Measurements from ENCODE around the gene UACA.
"Not testable (repeated sequence)": the region's sequence is repeated elsewhere in the genome, so short reads cannot be mapped to it uniquely, and the experiment has no call there.

Gene UACA

DNA sequence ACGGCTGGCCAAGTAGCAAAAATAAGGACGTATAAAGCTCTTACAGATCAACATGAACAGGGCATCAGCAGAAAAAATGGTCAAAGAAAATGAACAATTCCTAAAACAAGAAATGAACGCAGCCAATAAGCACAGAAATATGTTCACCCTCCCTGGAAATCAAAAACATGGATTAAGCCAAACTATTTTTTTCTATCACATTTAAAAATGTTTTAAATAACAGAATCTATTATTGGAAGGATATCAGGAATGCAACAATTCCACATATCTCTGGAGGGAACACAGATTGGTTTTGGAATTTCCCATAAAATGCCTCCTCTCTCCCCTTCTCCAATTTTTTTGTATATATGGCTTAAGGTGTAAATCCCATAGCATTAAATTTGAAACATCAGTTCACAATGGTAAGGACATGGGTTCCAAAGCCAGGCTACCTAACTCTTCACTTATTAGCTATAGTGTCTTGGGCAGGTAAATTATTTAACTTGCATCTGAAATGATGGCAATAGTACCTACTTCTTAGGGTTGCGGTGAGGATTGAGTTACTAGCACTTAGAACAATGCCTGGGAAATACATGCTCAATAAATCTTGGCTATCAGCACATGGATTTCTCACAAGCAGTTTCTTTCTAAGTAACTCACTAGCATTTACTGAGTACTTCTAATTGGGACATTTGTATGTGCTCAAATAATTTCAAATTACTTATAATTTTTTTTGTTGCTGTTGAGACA lies 10.1 kb downstream of the UACA start:
- no peak for DNase-seq

GRCh38 chr15:70752193-70752635 lies 11.1 kb downstream of the UACA start:
- no peak for DNase-seq

DNA sequence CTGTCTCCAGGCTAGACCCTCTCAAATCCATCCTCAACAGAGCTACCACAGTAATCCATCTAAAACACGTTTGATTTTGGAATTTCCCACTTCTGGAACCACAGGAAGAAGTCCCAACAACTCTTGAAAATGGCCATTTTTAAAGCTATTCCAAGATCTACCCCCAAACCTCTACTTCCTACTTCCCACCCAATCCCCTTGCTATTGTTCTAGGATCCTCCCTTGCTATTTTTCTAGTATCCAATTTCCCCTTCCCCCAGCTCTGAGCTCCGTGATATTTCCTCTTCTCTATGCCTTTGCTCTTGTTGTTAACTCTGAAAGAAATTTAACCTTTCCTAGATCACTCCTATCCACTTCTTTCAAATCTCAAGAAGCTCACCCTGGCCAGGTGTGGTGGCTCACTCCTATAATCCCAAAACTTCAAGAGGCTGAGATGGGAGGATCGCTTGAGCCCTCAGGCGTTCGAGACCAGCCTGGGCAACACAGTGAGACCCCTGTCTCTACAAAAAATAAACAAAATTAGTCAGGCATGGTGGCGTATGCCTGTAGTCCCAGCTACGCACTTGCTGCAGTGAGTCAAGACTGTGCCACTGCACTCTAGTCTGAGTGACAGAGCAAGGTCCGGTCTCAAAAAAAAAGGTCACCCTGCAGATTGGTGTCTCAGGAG lies 13.0 kb downstream of the UACA start:
- no peak for DNase-seq

GRCh38 chr15:70748281-70748747 lies 15.0 kb downstream of the UACA start:
- no peak for DNase-seq

- not testable (repeated sequence) for DNase-seq
These were observed 16.8 kb downstream of the UACA start for GRCh38 chr15:70746598-70746997.

- no peak for DNase-seq
These were observed 20.4 kb downstream of the UACA start for GRCh38 chr15:70742928-70743327.

GRCh38 chr15:70741677-70742293 lies 21.6 kb downstream of the UACA start:
- no peak for DNase-seq

DNA sequence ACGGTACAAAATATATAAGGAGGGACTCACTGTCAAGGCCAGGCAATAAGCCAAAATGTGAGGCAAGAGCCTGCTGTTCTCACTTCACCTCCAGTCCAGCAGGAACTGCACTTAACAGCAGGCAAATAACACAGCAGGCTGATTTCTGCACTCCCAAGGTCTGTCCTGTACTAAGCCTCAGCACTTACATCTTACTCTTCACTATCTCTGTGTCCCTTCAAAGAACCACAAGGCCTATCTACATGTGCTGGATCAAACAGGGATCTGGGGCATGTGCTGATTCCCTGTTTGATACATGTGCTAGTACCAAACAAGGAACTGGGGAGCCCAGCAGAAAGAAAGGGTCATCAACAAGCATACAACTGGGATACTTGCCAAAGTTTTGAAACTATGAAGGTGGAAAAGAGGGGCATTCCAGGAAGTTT lies 22.2 kb downstream of the UACA start:
- DNase-seq = no peak

GRCh38 chr15:70735040-70735439 lies 28.3 kb downstream of the UACA start:
- not testable (repeated sequence) for DNase-seq

DNA sequence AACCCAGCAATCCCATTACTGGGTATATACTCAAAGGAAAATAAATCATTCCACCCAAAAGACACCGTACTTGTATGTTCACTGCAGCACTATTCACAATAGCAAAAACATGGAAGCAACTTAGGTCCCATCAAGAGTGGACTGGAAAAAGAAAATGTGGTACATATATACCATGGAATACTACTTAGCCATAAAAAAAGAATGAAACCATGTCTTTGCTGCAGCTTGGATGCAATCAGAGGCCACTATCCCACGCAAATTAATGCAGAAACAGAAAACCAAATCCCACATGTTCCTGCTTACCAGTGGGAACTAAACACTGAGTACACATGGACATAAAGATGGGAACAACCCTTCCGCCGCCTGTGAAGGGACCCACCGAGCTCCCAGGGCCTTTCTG lies 34.2 kb downstream of the UACA start:
- DNase-seq = no peak

DNA sequence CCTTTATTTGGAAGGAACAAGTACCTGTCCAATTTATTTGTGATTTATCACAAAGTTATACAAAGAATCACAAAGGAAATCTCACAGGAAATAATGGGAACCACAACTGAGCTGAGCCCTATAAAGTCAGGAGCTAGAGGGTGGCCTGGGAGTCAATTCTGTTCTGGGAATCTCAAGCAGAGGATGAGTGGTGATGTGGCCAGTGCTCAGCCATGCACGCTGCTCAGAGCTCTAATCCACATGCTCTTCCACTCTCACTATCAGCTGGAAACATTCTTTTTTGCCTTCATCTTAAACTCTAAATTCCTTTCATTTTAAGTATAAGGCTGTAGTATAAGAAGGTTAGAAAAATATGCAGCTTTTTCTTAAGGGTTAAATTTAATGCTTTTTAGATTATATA lies 36.6 kb downstream of the UACA start:
- no peak for DNase-seq

GRCh38 chr15:70723927-70724326 lies 39.4 kb downstream of the UACA start:
- no peak for DNase-seq

DNA sequence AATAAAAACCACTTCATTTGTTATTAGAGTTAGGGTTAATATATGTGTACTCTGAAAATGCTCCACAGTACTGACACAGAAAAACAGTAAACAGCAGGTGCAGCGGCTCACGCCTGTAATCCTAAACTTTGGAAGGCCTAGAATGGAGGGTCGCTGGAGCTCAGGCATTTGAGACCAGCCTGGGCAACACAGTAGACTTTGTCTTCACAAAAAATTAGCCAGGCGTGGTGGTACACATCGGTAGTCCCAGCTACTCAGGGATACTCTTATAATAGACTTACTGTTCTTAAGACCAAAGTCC lies 40.3 kb downstream of the UACA start:
- DNase-seq = no peak

DNA sequence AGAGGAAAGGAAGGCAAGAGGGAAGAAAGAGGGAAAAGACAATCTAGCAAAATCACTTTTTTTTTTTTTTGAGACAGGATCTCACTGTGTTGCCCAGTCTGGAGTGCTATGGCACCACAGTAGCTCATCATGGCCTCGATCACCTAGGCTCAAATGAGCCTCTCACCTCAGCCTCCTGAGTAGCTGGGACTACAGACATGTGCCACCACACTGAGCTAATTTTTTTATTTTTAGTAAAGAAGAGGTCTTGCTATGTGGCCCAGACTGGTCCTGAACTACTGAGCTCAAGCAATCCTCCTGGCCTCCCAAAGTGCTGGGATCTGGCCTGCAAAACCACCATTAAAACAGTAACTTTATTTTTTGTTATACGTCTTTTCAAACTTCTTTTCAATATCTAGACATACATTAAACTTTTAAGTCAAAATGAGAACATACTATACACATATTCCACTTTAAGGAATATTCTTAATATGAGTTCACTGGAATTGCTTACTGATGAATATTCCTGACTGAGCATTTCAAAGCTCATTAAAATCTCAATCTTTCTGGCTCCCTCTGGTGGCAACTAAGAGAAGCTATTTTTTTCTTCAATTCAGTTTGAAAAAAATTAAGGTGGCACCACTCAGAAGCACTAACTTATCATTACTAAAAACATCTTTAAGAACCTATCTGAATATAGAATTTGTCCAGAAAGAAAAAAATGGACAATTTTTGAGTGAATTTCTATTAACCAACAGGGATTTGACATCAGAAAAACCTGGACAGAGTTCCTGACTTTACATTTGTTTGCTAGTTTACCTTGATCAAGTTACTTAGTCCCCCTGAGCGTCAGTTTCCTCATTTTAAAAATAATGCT lies 40.9 kb downstream of the UACA start:
- no peak for DNase-seq

DNA sequence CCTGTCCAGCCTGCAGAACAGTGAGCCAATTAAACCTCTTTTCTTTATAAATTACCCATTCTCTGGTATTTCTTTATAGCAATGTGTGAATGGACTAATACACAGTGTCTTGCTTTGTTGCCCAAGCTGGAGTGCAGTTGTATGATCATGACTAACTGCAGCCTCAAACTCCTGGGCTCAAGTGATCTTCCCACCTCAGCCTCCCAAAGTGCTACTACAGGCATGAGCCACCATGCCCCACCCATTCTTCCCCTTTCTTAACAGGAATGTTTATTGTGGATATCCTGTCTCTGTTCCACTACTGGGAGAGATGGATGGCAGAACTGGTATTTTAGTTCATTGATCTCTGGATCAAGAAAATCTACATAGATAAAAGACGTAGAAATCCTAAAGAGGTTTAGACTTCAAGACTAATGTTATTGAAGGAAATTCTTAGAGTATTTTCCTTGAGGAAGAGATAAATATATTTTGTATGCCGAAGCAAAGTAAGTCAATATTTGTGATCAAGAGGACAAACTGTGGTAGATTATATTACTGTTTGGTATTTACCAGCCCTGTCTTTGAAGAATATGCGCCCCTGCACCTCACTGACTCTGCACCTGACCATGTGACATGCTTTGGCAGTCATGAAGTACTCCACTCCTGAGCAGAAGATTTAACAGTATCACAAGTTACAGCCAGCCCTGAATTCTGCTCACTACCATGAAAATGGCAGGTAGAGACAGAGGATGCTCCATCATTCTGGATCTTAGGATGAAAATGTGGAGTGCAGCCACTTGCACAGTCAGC lies 42.9 kb downstream of the UACA start:
- no peak for DNase-seq

DNA sequence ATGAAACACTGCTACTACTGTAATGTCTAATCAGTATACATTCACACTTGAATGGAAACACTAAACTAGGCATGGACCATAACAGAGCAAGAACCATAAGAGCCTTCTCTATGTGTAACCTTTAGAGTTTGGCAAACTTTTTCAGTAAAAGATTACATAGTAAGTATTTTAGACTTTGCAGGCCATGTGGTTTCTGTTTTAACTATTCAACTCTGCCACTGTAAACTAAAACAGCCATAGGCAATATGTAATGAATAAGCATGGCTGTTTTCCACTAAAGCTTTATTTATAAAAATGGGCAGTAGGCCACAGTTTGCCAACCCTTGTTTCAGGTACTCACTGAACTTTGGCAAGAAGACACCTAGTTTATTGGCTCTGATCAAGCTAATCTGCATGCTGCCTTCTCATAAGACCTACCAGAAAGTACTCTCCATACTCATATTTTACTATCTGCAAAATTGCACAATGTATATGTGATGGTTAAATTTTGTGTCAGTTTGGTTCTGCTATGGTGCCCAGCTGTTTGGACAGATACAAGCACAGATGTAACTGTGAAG lies 46.0 kb downstream of the UACA start:
- no peak for DNase-seq

DNA sequence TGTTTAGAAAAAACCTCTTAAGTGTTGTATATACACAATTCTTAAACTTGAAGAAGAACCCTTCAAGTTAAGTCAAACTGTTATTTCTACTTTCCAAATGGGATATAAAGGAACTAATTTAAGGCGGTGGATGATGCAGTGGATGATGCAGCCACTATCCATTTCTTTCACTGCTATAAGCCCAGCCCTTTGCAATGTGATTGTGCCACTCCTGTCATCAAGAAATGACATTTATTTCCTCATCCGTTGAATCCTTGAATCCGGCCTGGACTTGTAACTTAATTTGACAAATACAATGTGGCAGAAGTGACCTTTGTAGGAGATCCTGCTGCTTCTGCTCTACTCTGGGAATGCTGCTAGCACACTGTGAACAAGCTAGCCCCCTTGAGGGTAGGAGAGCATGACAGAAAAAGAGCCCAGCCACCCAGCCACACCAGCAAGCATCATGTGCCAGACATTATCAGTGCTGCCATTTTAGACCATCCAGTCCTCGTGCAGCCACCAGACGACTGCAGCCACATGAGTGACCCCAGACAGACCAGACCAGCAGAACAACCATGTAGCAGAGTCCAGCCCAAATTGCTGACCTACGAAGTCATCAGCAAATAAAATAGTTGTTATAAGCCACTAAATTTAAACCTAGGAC lies 47.4 kb downstream of the UACA start:
- DNase-seq = no peak

- DNase-seq = no peak
These were observed 48.8 kb downstream of the UACA start for GRCh38 chr15:70714565-70714964.

- no peak for DNase-seq
These were observed 49.3 kb downstream of the UACA start for GRCh38 chr15:70714015-70714414.

GRCh38 chr15:70712271-70712670 lies 51.1 kb downstream of the UACA start:
- DNase-seq = no peak

DNA sequence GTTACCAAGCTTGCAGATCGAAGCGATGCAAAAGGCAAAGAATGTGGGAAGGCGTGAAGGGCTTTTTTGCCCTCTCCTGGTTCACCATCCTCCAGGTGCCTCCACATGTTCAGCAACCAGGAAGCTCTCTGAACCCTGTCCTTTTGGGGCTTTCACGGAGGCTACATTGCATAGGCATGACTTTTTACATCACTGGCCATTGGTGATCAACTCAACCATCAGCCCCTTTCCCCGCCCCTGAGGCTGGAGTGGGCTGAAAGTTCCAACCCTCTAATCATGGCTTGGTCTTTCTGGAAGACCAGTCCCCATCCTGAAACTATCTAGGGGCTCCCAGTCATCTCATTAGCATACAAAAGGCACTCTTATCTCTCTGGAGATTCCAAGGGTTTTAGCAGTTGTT lies 52.6 kb downstream of the UACA start:
- DNase-seq = no peak

DNA sequence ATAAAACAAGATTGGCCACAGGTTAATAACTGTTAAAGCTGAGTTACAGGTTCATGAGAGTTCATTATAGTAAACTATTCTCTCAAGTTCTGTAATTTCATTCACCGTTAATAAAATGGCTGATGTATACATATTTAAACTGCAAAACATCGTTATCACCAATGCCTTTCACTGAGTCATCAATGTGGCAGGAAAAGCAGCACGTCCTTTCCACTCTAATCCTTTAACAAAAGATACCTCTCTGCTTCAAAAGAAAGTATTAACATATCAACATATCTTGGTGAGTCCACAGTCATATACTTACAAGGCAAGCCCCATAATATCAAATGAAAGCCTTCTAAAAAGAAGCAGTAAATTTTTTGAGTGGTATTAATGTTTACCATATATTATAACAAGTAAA lies 54.5 kb downstream of the UACA start:
- DNase-seq = no peak
